WI38 (cell line): ENCODE results near the gene SNTA1.
"Not testable (repeated sequence)": the region's sequence is repeated elsewhere in the genome, so short reads cannot be mapped to it uniquely, and the experiment has no call there.

Experiments
- H3K4me3 ChIP-seq: 2 replicates; pipeline ENCODE4 v1.5.1; 2011; ENCODE audit warnings: low read depth, mild to moderate bottlenecking, control low read depth, low read length
- CTCF ChIP-seq: IDR thresholded peaks from 2 replicates; pipeline ENCODE4 v1.5.1; 2012; ENCODE audit warnings: low read depth, mild to moderate bottlenecking, control low read depth, low read length

The SNTA1 gene

DNA sequence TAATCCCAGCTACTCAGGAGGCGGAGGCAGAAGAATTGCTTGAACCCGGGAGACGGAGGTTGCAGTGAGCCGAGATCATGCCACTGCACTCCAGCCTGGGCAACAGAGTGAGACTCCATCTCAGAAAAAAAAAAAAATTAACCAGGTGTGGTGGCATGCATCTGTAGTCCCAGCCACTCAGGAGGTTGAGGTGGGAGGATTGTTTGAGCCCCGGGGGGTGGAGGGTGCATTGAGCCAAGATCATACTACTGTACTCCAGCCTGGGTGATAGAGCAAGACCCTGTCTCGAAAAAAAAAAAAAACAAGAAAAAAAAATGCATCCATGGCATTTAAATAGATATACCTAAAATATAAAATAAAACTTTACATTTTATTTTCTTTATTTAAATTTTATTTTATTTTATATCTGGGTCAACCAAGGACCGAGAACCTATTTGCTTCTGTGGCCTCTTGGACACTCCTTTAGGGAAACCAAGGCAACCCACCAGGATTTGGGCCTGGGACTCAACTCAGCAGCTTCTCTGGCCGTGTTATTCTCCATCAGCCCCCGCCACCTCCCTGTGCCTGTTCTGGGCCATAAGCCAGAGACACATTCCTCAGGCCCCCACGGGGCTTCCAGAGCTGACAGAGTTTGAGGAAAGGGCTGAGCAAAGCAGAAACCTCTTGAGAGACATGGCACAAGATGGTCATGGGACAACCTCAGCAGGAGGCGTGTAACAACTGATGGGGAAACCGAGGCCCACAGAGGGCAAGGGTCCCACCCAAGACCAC is 6.2 kb downstream of the SNTA1 start:
- no peak overlapping the region for H3K4me3 ChIP-seq
- no peak for TF ChIP-seq CTCF

- no peak for TF ChIP-seq CTCF
Measured at GRCh38 chr20:33434434-33434833, 9.1 kb downstream of the SNTA1 start.

GRCh38 chr20:33433465-33434234 is 9.9 kb downstream of the SNTA1 start:
- H3K4me3 ChIP-seq: no peak overlapping the region
- no peak for TF ChIP-seq CTCF

More at GRCh38 chr20:33434434-33434833, 9.1 kb downstream of the SNTA1 start:
- no peak overlapping the region for H3K4me3 ChIP-seq

- no peak overlapping the region for H3K4me3 ChIP-seq
- no peak for TF ChIP-seq CTCF
Measured at GRCh38 chr20:33431797-33432381, 11.7 kb downstream of the SNTA1 start.

DNA sequence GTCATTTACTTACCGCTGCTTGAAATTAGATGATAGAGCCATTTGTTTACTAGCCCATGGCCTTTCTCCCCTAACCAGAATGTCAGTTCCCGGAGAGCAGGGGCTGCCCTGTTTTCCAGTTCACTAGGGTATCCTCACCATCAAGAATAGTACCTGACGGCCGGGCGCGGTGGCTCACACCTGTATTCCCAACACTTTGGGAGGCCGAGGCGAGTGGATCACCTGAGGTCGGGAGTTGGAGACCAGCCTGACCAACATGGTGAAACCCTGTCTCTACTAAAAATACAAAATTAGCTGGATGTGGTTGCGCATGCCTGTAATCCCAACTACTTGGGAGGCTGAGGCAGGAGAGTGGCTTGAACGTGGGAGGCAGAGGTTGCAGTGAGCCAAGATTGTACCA is 19.7 kb downstream of the SNTA1 start:
- not testable (repeated sequence) for H3K4me3 ChIP-seq

- TF ChIP-seq CTCF: no peak
- no peak overlapping the region for H3K4me3 ChIP-seq
Measured at GRCh38 chr20:33423141-33423834, 20.3 kb downstream of the SNTA1 start.

- no peak overlapping the region for H3K4me3 ChIP-seq
- TF ChIP-seq CTCF: no peak
Measured at GRCh38 chr20:33419140-33419974, 24.2 kb downstream of the SNTA1 start.
